AG09319 (cell line): ENCODE measurements around the gene LPP.

Source experiments
- DNase-seq: peaks from one replicate; pipeline ENCODE4 v3.0.0-alpha.2; 2010; ENCODE audit warnings: low read depth; ENCODE audit errors: extremely low read depth
- CTCF ChIP-seq: IDR thresholded peaks from 2 replicates; pipeline ENCODE4 v1.5.1; 2011; ENCODE audit warnings: low read depth, mild to moderate bottlenecking, inconsistent platforms, low read length, moderate library complexity

Gene LPP

GRCh38 chr3:188720636-188721035, 566.7 kb downstream of the LPP start:
- TF ChIP-seq CTCF: no peak
- no peak for DNase-seq

GRCh38 chr3:188721312-188721711, 567.4 kb downstream of the LPP start:
- no peak for DNase-seq
- no peak for TF ChIP-seq CTCF

- no peak for DNase-seq
- TF ChIP-seq CTCF: no peak
Observed at GRCh38 chr3:188721990-188722389, 568.0 kb downstream of the LPP start.

DNA sequence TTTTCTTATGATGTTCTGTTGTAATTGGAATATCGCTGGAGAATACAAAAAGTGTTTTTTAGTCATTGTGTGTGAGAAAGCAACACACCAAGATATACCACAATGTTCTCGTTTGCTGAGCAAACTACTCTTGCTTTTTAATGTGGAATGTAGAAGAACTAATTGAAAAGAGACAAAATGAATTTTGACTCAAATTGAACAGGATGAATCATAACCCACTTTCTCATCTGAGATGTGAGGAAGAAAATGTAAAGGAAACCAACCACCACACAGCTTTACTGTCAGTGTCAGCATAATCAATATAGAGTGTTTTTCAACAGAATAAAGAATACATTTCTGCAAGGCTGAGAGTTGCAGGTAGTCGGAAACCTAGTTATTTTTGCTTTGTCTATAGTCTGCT, 569.0 kb downstream of the LPP start:
- TF ChIP-seq CTCF: no peak
- DNase-seq: no peak

- TF ChIP-seq CTCF: no peak
- no peak for DNase-seq
Observed at GRCh38 chr3:188727052-188727451, 573.1 kb downstream of the LPP start.

DNA sequence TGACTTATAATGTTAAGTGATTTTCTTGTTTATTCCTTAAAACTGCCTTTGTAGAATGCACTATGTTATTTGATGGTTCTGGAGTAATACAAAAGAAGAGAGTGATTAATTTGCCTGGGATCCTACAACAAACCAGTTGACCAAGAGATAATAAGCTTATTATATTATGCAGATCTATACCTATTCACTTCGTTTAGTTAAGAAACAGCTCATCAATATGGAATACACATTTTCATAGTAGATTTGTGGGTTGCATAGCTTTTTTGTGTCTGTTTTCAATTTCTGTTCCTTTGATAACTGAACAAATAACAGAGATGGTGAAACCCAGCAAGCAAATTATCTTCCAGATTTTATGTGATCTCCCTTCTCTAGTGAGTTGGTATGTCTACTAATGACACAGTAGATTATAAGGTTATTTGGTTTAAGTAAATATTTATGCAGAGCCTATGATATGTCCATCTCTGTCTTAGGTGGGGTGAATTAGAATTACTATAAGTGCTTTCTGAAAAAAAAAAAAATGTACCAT, 574.5 kb downstream of the LPP start:
- no peak for DNase-seq
- no peak for TF ChIP-seq CTCF

DNA sequence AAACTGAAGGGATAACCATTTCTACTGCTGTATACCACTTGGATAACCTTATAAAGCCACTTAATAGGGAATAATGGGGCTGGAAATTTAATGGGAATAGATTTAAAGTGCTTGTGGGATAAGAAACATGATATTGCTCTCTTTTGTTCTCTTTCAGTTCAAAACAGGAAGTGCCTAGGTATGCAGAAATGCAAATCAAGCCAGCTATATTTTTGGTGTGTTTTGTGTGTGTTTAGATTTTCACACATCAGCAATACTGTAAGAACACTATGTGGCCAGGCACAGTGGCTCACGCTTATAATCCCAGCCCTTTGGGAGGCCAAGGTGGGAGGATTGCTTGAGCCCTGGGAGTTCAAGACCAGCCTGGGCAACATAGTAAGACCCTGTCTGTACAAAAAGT, 575.5 kb downstream of the LPP start:
- no peak for TF ChIP-seq CTCF
- DNase-seq: no peak
